Stomach smooth muscle (tissue), 2 donors: Measurements from ENCODE around the gene ETV6.

Experiments
- H3K27ac ChIP-seq: one replicate; pipeline ENCODE4 v1.7.0; 2013; ENCODE audit warnings: mild to moderate bottlenecking, low read length, inconsistent platforms
- H3K27me3 ChIP-seq, 2 donors: one replicate each; pipeline ENCODE4 v1.7.0; 2013; ENCODE audit warnings: low read length in 2 of 2; ENCODE audit not compliant: insufficient read depth in 2 of 2, control insufficient read depth in 1 of 2
- H3K36me3 ChIP-seq, 2 donors: one replicate each; pipeline ENCODE4 v1.7.0; 2013; ENCODE audit warnings: low read length in 2 of 2; ENCODE audit not compliant: control insufficient read depth in 2 of 2, insufficient read depth in 2 of 2
- H3K4me1 ChIP-seq: one replicate; pipeline ENCODE4 v1.7.0; 2013; ENCODE audit warnings: low read length; ENCODE audit not compliant: control insufficient read depth, insufficient read depth
- H3K4me3 ChIP-seq, 2 donors: one replicate each; pipeline ENCODE4 v1.7.0; 2013; ENCODE audit warnings: low read length in 2 of 2
- H3K9ac ChIP-seq, 2 donors: one replicate each; pipeline ENCODE4 v1.7.0; 2013; ENCODE audit warnings: low read length in 2 of 2, mild to moderate bottlenecking in 1 of 2
- H3K9me3 ChIP-seq, 2 donors: one replicate each; pipeline ENCODE4 v1.7.0; 2013; ENCODE audit warnings: low read length in 2 of 2; ENCODE audit not compliant: control insufficient read depth in 2 of 2
- donor health status: healthy.
- donor health status: Pancreatic carcinoma.

Gene ETV6

DNA sequence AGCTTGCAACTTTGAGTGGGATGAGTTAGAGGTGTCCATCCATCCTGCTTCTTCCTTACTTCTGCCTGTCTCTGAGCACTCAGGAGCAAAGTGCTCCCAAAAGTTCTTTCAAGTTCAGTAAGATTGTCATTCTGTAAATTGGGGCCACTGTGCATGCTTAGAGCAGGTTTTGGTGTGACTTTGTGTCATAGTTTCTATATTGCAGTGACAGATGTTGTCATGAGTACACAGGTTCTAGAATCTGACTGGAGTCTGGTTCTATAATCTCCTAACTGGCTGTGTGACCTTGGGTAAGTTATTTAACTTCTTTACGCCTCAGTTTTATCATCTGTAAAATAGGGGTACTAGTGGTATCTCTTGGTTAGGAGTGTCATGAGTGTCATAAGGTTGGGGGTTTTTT, 218.6 kb downstream of the ETV6 start:
- H3K36me3 ChIP-seq: peaks cover 10 to 21% of the 10 kb centered on the region in 2 donors
- no peak overlapping the region for H3K9ac ChIP-seq
- H3K27ac ChIP-seq: peak overlapping the region; percentile 41
- H3K27me3 ChIP-seq: no peaks in the 10 kb centered on the region
- peaks cover 7 to 8% of the 10 kb centered on the region in 2 donors for H3K9me3 ChIP-seq
- no peak overlapping the region for H3K4me3 ChIP-seq
- H3K4me1 ChIP-seq: peaks cover 23% of the 10 kb centered on the region

- Histone ChIP-seq H3K4me3 (no peak overlapping the region), H3K27me3 (no peaks in the 10 kb centered on the region), H3K4me1 (peaks cover 9% of the 10 kb centered on the region), H3K27ac (no peak overlapping the region), H3K9ac (no peak overlapping the region), H3K36me3 (peaks cover 10 to 21% of the 10 kb centered on the region in 2 donors), H3K9me3 (peaks cover 7 to 8% of the 10 kb centered on the region in 2 donors)
These were observed 219.9 kb downstream of the ETV6 start for GRCh38 chr12:11869406-11869805.

DNA sequence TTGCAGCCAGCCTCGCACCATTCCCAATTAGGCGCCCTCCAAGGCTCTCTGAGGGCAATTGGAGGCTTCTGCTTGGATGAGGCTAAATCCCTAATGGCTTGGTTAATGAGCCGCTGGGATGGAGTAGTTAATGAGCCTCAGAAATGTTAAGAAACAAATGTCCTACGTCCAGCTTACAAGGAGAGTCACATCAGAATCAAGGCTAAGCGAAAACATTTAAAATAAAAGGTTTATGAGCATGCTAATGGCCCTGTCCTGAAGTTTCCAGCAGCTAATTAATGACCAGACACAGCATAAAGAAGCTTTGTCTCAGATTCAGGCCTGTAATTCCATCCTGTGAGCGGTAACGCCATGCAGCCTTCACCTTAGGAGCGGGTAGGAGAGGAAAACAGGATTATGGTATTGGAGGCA, 220.6 kb downstream of the ETV6 start:
- H3K4me3 ChIP-seq: no peak overlapping the region
- H3K4me1 ChIP-seq: peaks cover 5% of the 10 kb centered on the region
- peaks cover 7 to 8% of the 10 kb centered on the region in 2 donors for H3K9me3 ChIP-seq
- peaks cover 10 to 21% of the 10 kb centered on the region in 2 donors for H3K36me3 ChIP-seq
- no peaks in the 10 kb centered on the region for H3K27me3 ChIP-seq
- H3K9ac ChIP-seq: no peak overlapping the region
- peak overlapping the region; percentile 37 for H3K27ac ChIP-seq

GRCh38 chr12:11872055-11872454, 222.6 kb downstream of the ETV6 start:
- H3K36me3 ChIP-seq: peaks cover 10 to 21% of the 10 kb centered on the region in 2 donors
- H3K9ac ChIP-seq: no peak overlapping the region
- peak overlapping the region in 1 of 2 donors; percentile 11 for H3K4me3 ChIP-seq
- H3K4me1 ChIP-seq: peaks cover 21% of the 10 kb centered on the region
- H3K27ac ChIP-seq: no peak overlapping the region
- H3K9me3 ChIP-seq: no peaks in the 10 kb centered on the region
- H3K27me3 ChIP-seq: no peaks in the 10 kb centered on the region

- Histone ChIP-seq H3K4me3 (no peak overlapping the region), H3K36me3 (peaks cover 0 to 7% of the 10 kb centered on the region in 2 donors), H3K9ac (no peak overlapping the region), H3K27me3 (no peaks in the 10 kb centered on the region), H3K27ac (peak overlapping the region; percentile 50), H3K9me3 (no peaks in the 10 kb centered on the region), H3K4me1 (peaks cover 38% of the 10 kb centered on the region)
These were observed 226.0 kb downstream of the ETV6 start for GRCh38 chr12:11875414-11875935.

GRCh38 chr12:11876307-11876706, 226.8 kb downstream of the ETV6 start:
- Histone ChIP-seq H3K9ac (no peak overlapping the region), H3K9me3 (no peaks in the 10 kb centered on the region), H3K36me3 (peaks cover 0 to 2% of the 10 kb centered on the region in 2 donors), H3K27ac (peak overlapping the region; percentile 37), H3K27me3 (no peaks in the 10 kb centered on the region), H3K4me3 (no peak overlapping the region), H3K4me1 (peaks cover 38% of the 10 kb centered on the region)

DNA sequence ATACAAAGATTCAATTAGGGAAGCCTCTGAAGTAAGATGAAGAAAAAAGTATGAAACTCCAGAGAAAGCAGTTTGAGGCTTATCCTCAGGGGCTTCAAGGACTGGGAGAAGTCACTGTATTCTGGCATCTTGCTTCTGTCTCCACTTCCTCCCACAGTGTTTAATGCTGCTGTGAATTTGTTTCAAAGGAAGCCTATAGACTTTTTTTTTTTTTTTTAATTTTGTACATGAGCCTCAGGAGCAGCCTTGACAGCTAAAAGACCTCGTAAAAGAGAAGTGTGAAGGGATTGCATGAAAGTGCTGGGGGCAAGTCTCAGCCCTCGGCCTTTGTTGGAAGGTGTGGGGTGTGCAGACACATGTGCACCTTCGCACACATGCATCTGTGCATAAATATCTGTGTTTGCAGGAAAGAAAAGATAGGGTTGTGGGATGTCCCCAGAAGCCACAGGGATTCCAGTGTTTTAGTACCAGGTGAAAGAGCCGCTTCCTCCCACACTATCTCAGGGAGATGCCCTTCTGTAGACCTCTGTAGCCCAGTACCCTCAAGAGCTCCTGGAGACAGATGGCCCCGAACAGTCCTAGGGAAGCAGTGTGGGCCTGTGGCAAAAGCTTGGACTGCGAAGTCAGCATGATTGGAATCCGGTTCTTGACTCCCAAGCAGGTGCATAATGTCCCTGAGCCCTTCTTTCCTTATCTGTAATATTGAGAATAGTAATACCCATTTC, 227.8 kb downstream of the ETV6 start:
- peak overlapping the region in 1 of 2 donors; percentile 44 for H3K4me3 ChIP-seq
- H3K36me3 ChIP-seq: no peaks in the 10 kb centered on the region
- H3K4me1 ChIP-seq: peaks cover 38% of the 10 kb centered on the region
- no peaks in the 10 kb centered on the region for H3K27me3 ChIP-seq
- no peaks in the 10 kb centered on the region for H3K9me3 ChIP-seq
- H3K27ac ChIP-seq: peak overlapping the region; percentile 78
- H3K9ac ChIP-seq: no peak overlapping the region

DNA sequence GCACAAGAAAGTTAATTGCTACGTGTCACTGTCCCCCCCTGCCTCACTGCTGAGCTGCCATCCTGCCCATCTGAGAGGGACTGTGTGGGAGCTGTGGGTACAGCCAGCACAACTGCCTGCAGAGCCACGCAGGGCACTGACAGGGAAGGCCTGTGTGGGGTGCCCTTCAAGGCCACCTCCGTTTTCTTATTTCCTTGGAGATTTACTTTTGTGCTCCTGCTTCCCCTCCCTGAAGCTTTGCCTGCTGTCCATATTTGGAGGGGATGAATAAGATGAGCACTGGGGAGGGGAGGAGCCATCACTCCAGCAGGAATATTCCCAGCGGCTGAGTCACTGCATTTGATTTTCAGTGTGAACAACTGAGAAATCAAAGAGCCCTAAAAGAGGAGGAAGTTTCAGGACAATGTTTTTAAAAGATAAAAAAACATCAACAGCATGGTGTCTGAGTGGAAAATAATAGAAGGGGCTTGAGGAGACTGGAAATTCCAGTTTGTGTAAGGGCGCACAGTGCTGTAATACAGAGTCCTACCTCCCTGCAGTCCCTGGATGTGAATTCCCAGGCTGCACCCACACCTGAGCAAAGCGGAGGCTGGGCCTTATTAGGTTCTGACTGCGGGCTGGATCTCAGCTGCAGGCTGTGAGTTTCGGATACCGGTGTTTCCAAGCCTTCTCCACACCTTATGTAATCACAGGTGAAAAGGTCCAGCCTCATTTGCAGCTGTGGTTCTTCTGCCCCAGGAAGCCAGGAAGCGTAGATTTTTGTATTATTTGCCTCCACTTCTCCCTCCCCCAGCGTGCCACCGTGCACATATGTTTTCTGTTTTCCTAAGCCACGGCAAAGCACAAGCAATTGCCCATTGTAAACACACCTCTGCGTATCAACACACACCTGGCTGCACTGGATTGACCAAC, 228.7 kb downstream of the ETV6 start:
- Histone ChIP-seq H3K9ac (peak overlapping the region; percentile 5 to 45), H3K4me1 (peaks cover 46% of the 10 kb centered on the region), H3K27me3 (no peaks in the 10 kb centered on the region), H3K27ac (peak overlapping the region; percentile 78), H3K9me3 (no peaks in the 10 kb centered on the region), H3K4me3 (peak overlapping the region in 1 of 2 donors; percentile 44), H3K36me3 (no peaks in the 10 kb centered on the region)

DNA sequence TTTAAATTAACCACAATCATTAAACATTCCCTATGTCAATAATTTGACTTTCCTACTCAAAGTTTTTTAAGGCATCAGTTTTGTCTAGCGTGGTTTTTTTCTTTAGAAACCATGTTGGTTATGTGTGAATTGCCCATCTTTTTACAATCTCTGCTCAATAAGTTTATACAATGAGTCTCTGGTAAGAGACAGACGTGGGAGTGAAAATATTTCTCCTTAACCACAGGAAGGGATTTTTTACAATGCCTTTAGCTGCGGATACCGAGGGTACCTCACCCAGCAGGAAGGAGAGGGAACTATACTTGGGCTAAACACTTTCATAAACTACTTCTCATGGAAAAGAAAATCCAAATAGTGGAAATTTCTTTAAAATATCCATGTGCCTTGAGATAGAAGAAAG, 229.8 kb downstream of the ETV6 start:
- peaks cover 49% of the 10 kb centered on the region for H3K4me1 ChIP-seq
- H3K9me3 ChIP-seq: no peaks in the 10 kb centered on the region
- no peak overlapping the region for H3K4me3 ChIP-seq
- no peaks in the 10 kb centered on the region for H3K27me3 ChIP-seq
- no peak overlapping the region for H3K9ac ChIP-seq
- peak overlapping the region; percentile 78 for H3K27ac ChIP-seq
- H3K36me3 ChIP-seq: peaks cover 0 to under 1% of the 10 kb centered on the region in 2 donors

GRCh38 chr12:11880381-11880780, 230.9 kb downstream of the ETV6 start:
- Histone ChIP-seq H3K27ac (no peak overlapping the region), H3K4me3 (no peak overlapping the region), H3K9ac (no peak overlapping the region), H3K4me1 (peaks cover 55% of the 10 kb centered on the region), H3K36me3 (peaks cover 4 to 8% of the 10 kb centered on the region in 2 donors), H3K27me3 (no peaks in the 10 kb centered on the region), H3K9me3 (no peaks in the 10 kb centered on the region)
